Vagina (tissue), 2 donors: ENCODE data around the gene DNER. TPM values are rescaled to one million over a fixed set of nuclear protein-coding genes. Genes with fewer than 3 reads are reported as not detected.

Experiments used
- DNase-seq, 2 donors: peaks; one replicate each; pipeline ENCODE4 v3.0.0-alpha.2; 2017; ENCODE audit errors: extremely low spot score in 2 of 2
- H3K27ac ChIP-seq: fragments of 200-600 bp; sonication (generic); one replicate; pipeline ENCODE4 v1.5.1; 2019
- H3K27me3 ChIP-seq: fragments of 200-600 bp; sonication (generic); one replicate; pipeline ENCODE4 v1.5.1; 2019
- H3K36me3 ChIP-seq, 2 donors: fragments of 200-600 bp; sonication (generic); one replicate each; pipeline ENCODE4 v1.5.1; 2017 to 2019
- H3K4me1 ChIP-seq: fragments of 200-600 bp; sonication (generic); one replicate; pipeline ENCODE4 v1.5.1; 2019
- H3K4me3 ChIP-seq, 2 donors: fragments of 200-600 bp; sonication (generic); 1 replicate in 1 of 2; 2 replicates in 1 of 2; pipeline ENCODE4 v1.5.1; 2016 to 2019
- H3K9me3 ChIP-seq: fragments of 200-600 bp; sonication (generic); one replicate; pipeline ENCODE4 v1.5.1; 2019
- POLR2A ChIP-seq, 2 donors: fragments of 450-650 bp; IDR thresholded peaks; one replicate each; pipeline ENCODE4 v1.6.1; 2017; ENCODE audit warnings: antibody characterized with exemption in 2 of 2, mild to moderate bottlenecking in 2 of 2, moderate library complexity in 2 of 2
- POLR2AphosphoS5 ChIP-seq, 2 donors: sonication (generic); formaldehyde crosslinking; IDR thresholded peaks; one replicate each; pipeline ENCODE4 v1.9.0; 2017; ENCODE audit warnings: antibody characterized with exemption in 2 of 2, mild to moderate bottlenecking in 2 of 2, low read depth in 1 of 2; ENCODE audit not compliant: insufficient read depth in 1 of 2
- intact Hi-C: fragments of 100-400 bp; cut with DNase I; formaldehyde crosslinking; loops from one replicate; pipeline ENCODE4 v1.15.1; 2023
- total RNA-seq: library from RNA; depleted of rRNA; stranded (reverse); fragments of >200 nt; gene quantifications from one replicate; pipeline ENCODE4 v1.2.3, GENCODE V29; 2016
- TF ChIP-seq, protein P1 (sequence below), 3 experiments: fragments of 450-650 bp in 2 of 3; fragments of 200-600 bp in 1 of 3; sonication (generic) in 1 of 3; IDR thresholded peaks; one replicate each; pipeline ENCODE4 v1.5.1; 2017 to 2019; ENCODE audit warnings: antibody characterized with exemption in 3 of 3, mild to moderate bottlenecking in 2 of 3, moderate library complexity in 2 of 3

The DNER gene
- total RNA-seq, 1 donor from 2014 or later: 11.3 TPM

- Histone ChIP-seq H3K9me3 (no peaks in the 10 kb centered on the region), H3K27ac (no peak overlapping the region), H3K36me3 (no peaks in the 10 kb centered on the region), H3K4me3 (no peak overlapping the region), H3K27me3 (no peaks in the 10 kb centered on the region), H3K4me1 (no peaks in the 10 kb centered on the region)
- intact Hi-C loops: no loop called here
- TF ChIP-seq POLR2A (IDR thresholded peaks at IDR 0.05): no peak
- TF ChIP-seq, protein P1, sequence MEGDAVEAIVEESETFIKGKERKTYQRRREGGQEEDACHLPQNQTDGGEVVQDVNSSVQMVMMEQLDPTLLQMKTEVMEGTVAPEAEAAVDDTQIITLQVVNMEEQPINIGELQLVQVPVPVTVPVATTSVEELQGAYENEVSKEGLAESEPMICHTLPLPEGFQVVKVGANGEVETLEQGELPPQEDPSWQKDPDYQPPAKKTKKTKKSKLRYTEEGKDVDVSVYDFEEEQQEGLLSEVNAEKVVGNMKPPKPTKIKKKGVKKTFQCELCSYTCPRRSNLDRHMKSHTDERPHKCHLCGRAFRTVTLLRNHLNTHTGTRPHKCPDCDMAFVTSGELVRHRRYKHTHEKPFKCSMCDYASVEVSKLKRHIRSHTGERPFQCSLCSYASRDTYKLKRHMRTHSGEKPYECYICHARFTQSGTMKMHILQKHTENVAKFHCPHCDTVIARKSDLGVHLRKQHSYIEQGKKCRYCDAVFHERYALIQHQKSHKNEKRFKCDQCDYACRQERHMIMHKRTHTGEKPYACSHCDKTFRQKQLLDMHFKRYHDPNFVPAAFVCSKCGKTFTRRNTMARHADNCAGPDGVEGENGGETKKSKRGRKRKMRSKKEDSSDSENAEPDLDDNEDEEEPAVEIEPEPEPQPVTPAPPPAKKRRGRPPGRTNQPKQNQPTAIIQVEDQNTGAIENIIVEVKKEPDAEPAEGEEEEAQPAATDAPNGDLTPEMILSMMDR (IDR thresholded peaks at IDR 0.05): no peak
- TF ChIP-seq POLR2AphosphoS5 (IDR thresholded peaks at IDR 0.05; ENCODE audit: insufficient read depth in 1 of 2, low read depth in 1 of 2): no peak
- DNase-seq: no peak
Measured at GRCh38 chr2:229566370-229566769, 148.0 kb downstream of the DNER start.

DNA sequence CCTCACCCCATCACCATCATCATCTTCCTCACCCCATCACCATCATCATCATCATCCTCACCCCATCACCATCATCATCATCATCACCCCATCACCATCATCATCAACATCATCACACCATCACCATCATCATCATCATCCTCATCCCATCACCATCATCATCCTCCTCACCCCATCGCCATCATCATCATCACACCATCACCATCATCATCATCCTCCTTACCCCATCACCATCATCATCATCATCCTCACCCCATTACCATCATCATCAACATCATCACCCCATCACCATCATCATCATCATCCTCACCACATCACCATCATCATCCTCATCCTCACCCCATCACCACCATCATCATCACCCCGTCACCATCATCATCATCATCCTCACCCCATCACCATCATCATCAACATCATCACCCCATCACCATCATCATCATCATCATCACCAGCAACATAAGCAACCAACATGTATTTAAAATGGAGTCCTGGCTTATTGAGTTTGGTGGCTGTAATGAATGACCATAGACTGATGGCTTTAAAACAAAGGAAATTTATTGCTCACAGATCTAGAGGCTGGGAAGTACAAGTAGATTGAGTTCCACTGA, 150.0 kb downstream of the DNER start:
- no peaks in the 10 kb centered on the region for H3K36me3 ChIP-seq
- no peak overlapping the region for H3K4me3 ChIP-seq
- intact Hi-C loops: no loop called here
- no peaks in the 10 kb centered on the region for H3K27me3 ChIP-seq
- no peaks in the 10 kb centered on the region for H3K9me3 ChIP-seq
- H3K4me1 ChIP-seq: no peaks in the 10 kb centered on the region
- TF ChIP-seq POLR2A (IDR thresholded peaks at IDR 0.05): no peak
- TF ChIP-seq, protein P1 (IDR thresholded peaks at IDR 0.05): no peak
- no peak for TF ChIP-seq POLR2AphosphoS5 (IDR thresholded peaks at IDR 0.05; ENCODE audit: insufficient read depth in 1 of 2, low read depth in 1 of 2)
- no peak for DNase-seq
- no peak overlapping the region for H3K27ac ChIP-seq

GRCh38 chr2:229563388-229563787, 151.0 kb downstream of the DNER start:
- Histone ChIP-seq H3K9me3 (no peaks in the 10 kb centered on the region), H3K36me3 (no peaks in the 10 kb centered on the region), H3K4me1 (no peaks in the 10 kb centered on the region), H3K27ac (no peak overlapping the region), H3K27me3 (no peaks in the 10 kb centered on the region), H3K4me3 (no peak overlapping the region)
- no peak for DNase-seq
- intact Hi-C loops: no loop called here
- TF ChIP-seq, protein P1 (IDR thresholded peaks at IDR 0.05): no peak
- no peak for TF ChIP-seq POLR2A (IDR thresholded peaks at IDR 0.05)
- no peak for TF ChIP-seq POLR2AphosphoS5 (IDR thresholded peaks at IDR 0.05; ENCODE audit: insufficient read depth in 1 of 2, low read depth in 1 of 2)

DNA sequence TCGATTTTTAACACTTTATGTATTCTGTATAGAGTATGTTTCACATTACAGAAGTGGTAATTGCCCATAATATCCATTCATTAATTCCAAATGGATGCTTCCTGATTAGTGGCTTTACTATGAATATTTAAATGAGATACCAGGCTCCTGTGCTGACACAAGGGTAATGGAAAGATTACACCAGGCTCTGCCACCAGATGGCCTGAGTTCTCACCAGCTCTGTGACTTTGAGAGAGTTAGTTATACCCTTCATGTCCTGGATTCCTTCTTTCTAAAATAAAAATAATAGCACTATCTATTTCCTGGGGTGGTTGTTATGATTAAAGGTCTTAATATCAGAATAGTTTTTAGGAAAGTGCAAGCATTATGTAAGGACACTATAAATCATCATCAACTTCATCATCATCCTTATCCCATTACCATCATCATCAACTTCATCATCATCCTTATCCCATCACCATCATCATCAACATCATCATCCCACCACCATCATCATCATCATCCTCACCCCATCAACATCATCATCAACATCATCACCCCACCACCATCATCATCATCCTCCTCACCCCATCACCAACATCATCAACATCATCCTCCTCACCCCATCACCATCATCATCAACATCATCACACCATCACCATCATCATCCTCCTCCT, 151.8 kb downstream of the DNER start:
- no peak for DNase-seq
- no peaks in the 10 kb centered on the region for H3K4me1 ChIP-seq
- no peaks in the 10 kb centered on the region for H3K9me3 ChIP-seq
- H3K36me3 ChIP-seq: no peaks in the 10 kb centered on the region
- H3K27me3 ChIP-seq: no peaks in the 10 kb centered on the region
- H3K27ac ChIP-seq: no peak overlapping the region
- H3K4me3 ChIP-seq: no peak overlapping the region
- intact Hi-C loops: no loop called here
- TF ChIP-seq, protein P1 (IDR thresholded peaks at IDR 0.05): no peak
- TF ChIP-seq POLR2AphosphoS5 (IDR thresholded peaks at IDR 0.05; ENCODE audit: insufficient read depth in 1 of 2, low read depth in 1 of 2) (no peak), POLR2A (IDR thresholded peaks at IDR 0.05) (no peak)

DNA sequence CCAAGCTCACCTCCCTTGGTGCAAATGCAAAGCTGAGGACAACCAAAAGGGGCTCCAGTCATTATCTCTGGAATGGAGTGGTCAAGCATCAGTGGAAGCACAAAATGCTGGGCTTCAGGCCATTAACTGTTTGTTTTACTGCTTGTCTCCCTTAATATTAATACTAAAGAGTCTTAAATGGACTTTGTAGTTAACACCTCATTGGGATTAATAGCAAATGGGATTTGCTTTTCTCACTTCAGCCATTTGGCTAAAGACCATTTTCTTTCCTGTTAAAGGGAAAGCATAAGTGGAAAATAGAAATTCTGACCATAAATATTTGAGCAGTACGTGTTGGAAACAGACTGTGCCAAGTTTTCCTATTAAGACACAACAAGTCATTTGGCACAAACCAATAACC, 154.4 kb downstream of the DNER start:
- no peaks in the 10 kb centered on the region for H3K36me3 ChIP-seq
- no peaks in the 10 kb centered on the region for H3K9me3 ChIP-seq
- no peak for TF ChIP-seq POLR2A (IDR thresholded peaks at IDR 0.05)
- TF ChIP-seq, protein P1 (IDR thresholded peaks at IDR 0.05): no peak
- no peak for TF ChIP-seq POLR2AphosphoS5 (IDR thresholded peaks at IDR 0.05; ENCODE audit: insufficient read depth in 1 of 2, low read depth in 1 of 2)
- H3K27ac ChIP-seq: no peak overlapping the region
- DNase-seq: no peak
- no peaks in the 10 kb centered on the region for H3K27me3 ChIP-seq
- H3K4me3 ChIP-seq: no peak overlapping the region
- intact Hi-C loops: no loop called here
- no peaks in the 10 kb centered on the region for H3K4me1 ChIP-seq
